ENCODE measurements around the gene CNR1. TPM values are rescaled to one million over a fixed set of nuclear protein-coding genes. Genes with fewer than 3 reads are reported as not detected.

Gene CNR1
- total RNA-seq, 6 experiments from 2014 or later: 0.05 to 0.14 (median 0.12) TPM; not detected in 3

GRCh38 chr6:88184921-88185320, 18.8 kb upstream of the CNR1 start:
- ATAC-seq: no peak
- Histone ChIP-seq H3K4me3 (no peak overlapping the region), H3K4me1 (no peaks in the 10 kb centered on the region), H3K27ac (no peak overlapping the region), H3K36me3 (no peaks in the 10 kb centered on the region), H3K9me3 (no peaks in the 10 kb centered on the region), H3K27me3 (peaks cover 0 to 6% of the 10 kb centered on the region in 2 donors)
- 82% methylated on average over 4 of the region's 4 CpGs for WGBS (ENCODE audit: insufficient coverage, low coverage, low lambda C conversion rate, missing lambda C conversion rate)
- DNase-seq: no peak
- no peak for TF ChIP-seq POLR2A (IDR thresholded peaks at IDR 0.05)
- TF ChIP-seq CTCF (IDR thresholded peaks at IDR 0.05): no peak
- intact Hi-C loops (cut with DNase I): no loop called here

- 53% methylated on average over 2 of the region's 2 CpGs for WGBS (ENCODE audit: insufficient coverage, low coverage, low lambda C conversion rate, missing lambda C conversion rate)
- DNase-seq: no peak
- no peaks in the 10 kb centered on the region for H3K36me3 ChIP-seq
- no peaks in the 10 kb centered on the region for H3K9me3 ChIP-seq
- no peak for TF ChIP-seq CTCF (IDR thresholded peaks at IDR 0.05)
- TF ChIP-seq POLR2A (IDR thresholded peaks at IDR 0.05): no peak
- H3K4me3 ChIP-seq: no peak overlapping the region
- ATAC-seq: no peak
- no peaks in the 10 kb centered on the region for H3K4me1 ChIP-seq
- intact Hi-C loops (cut with DNase I): no loop called here
- peaks cover 0 to 6% of the 10 kb centered on the region in 2 donors for H3K27me3 ChIP-seq
- H3K27ac ChIP-seq: no peak overlapping the region
These were observed 17.3 kb upstream of the CNR1 start for GRCh38 chr6:88183471-88183870.

GRCh38 chr6:88179692-88180091, 13.5 kb upstream of the CNR1 start:
- ATAC-seq (no peak), DNase-seq (no peak)
- Histone ChIP-seq H3K27me3 (no peaks in the 10 kb centered on the region), H3K36me3 (no peaks in the 10 kb centered on the region), H3K9me3 (no peaks in the 10 kb centered on the region), H3K4me1 (no peaks in the 10 kb centered on the region), H3K27ac (no peak overlapping the region), H3K4me3 (no peak overlapping the region)
- intact Hi-C loops (cut with DNase I): no loop called here
- TF ChIP-seq CTCF (IDR thresholded peaks at IDR 0.05) (no peak), POLR2A (IDR thresholded peaks at IDR 0.05) (no peak)
- 9% methylated on average over 1 of the region's 1 CpG for WGBS (ENCODE audit: insufficient coverage, low coverage, low lambda C conversion rate, missing lambda C conversion rate)

- H3K4me1 ChIP-seq: no peaks in the 10 kb centered on the region
- H3K9me3 ChIP-seq: no peaks in the 10 kb centered on the region
- H3K27ac ChIP-seq: no peak overlapping the region
- H3K36me3 ChIP-seq: no peaks in the 10 kb centered on the region
- no peak overlapping the region for H3K4me3 ChIP-seq
- ATAC-seq: no peak
- TF ChIP-seq POLR2A (IDR thresholded peaks at IDR 0.05) (no peak), CTCF (IDR thresholded peaks at IDR 0.05) (no peak)
- H3K27me3 ChIP-seq: no peaks in the 10 kb centered on the region
- WGBS (ENCODE audit: insufficient coverage, low coverage, low lambda C conversion rate, missing lambda C conversion rate): 47% methylated on average over 2 of the region's 3 CpGs
- DNase-seq: no peak
- intact Hi-C loops (cut with DNase I): no loop called here
These were observed 11.9 kb upstream of the CNR1 start for GRCh38 chr6:88177961-88178464.

GRCh38 chr6:88174906-88175305, 8.8 kb upstream of the CNR1 start:
- ATAC-seq: no peak
- DNase-seq: no peak

More at GRCh38 chr6:88174906-88175305, 8.8 kb upstream of the CNR1 start:
- Histone ChIP-seq H3K27ac (no peak overlapping the region), H3K4me1 (no peaks in the 10 kb centered on the region), H3K4me3 (no peak overlapping the region), H3K9me3 (no peaks in the 10 kb centered on the region), H3K27me3 (no peaks in the 10 kb centered on the region), H3K36me3 (no peaks in the 10 kb centered on the region)
- TF ChIP-seq CTCF (IDR thresholded peaks at IDR 0.05): no peak
- no peak for TF ChIP-seq POLR2A (IDR thresholded peaks at IDR 0.05)
- 50% methylated on average over 4 of the region's 4 CpGs for WGBS (ENCODE audit: insufficient coverage, low coverage, low lambda C conversion rate, missing lambda C conversion rate)
- intact Hi-C loops (cut with DNase I): no loop called here
